ENCODE measurements around the gene SLC2A13.
A peak's percentile ranks its signal among the peaks of the same experiment; 100 is the strongest.

The SLC2A13 gene

DNA sequence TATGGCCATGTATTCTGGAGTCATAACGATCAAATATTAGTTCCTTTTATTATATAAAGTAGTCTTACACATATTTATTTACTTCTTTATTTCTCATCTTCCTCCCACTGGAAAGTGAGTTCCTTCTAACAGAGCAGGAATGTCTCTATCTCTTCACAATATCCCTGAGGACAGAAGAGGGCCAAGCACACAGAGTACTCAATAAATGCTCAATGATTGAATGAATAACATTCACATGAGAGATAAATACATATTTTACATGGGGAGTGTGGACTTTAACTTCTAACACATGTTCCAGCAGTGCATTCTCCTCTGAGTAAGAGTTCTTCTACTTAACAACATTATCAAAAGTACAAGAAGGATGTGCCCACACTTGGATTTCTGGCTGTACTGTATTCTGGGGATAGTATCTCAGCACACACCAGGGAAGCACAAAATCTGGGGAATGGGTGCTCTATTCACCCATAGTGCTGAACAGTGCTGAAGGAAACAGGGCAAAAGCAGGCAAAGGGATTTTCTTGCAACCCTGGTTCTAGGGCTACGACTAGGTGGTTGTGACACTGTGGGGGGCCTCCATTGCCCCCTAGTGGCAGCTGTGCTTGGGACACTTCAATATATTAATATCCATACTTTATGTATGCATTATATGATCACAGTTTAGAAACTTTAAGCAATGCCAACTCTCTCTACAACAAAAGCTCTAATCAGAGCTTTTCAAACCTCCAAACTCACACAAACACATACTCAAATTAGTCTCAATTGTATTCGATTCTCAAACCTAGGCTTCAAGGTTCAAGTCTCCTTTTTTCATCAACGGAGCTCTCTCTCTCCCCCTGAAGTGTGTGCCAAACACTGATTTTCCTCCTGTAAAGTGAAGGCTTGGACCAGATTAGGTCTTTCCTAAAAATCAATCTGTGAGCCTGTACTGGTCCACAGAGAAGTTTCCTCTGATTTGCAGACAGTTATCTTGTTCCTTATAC, 115.5 kb downstream of the SLC2A13 start:
- DNase-seq, result peak; percentile 28 to 80

DNA sequence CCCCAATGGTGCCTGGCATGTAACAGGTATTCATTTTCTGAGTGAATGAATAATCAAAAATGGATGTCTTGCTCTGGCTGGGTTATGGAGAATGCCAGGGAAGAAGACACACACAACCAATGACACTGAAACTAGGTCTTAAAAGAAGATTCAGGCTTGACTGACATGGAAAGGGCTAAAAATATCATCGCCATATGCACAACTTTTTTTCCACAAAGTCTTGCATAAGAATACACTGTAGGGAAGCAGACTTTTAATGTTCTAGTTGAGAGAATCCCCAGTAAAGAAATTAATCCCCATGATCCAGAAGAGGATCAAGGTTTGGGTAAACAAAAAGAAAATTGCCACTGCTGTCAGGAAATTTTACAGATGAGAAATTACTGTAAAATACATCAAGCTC, 116.4 kb downstream of the SLC2A13 start:
- no peak for DNase-seq

DNA sequence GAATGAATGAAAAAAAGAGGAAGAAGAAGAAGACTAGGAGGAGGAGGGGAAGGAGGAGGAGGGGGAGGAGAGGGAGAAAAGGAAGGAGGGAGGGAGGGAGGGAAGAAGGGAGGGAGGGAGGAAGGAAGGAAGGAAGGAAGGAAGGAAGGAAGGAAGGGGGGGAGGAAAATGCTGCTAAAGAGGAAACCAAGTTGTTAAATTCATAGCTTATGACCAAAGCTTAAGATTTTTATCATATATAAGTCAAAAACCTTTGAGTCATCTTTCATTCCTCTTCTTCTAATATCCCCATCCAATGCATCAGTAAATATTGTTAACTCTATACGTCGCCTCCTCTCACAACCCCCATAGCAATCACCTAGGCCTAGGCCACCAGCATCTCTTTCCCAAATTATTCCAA, 117.3 kb downstream of the SLC2A13 start:
- no peak for DNase-seq

DNA sequence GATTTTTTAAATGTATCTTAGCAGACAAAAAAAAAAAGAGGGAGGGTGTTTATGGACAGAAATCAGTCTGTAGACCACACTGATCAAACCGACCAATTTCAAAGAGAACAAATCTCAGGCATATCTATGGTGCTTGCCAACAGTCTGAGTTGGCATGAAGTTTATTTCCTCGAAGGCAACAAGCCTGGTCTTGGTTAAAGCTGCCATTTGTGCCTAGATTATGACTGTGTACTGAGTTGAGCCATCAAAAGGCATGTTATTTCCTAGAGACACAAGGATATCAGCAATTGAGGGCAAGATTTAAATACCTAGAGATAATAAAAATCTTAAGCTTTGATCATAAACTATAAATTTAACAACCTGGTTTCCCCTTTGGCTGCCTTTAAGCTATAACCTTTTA, 119.2 kb downstream of the SLC2A13 start:
- DNase-seq, result no peak

DNA sequence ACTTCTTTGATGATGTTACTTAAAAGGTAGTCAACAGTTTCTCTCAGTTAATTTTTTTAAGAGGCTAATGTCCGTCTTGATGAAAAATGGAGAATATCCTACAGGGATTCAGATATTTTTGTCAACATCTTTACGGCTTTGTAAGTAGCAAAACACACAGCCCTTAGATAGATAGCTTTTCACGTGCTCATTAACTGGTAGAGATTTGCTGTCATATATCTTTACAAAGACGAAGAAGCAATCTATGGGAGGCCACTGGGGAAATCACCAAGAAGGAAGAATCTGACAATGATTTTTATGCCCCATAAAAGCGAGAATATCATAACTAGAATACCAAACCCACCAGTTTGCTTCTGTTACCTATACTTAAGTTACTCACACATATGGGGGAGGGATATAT, 121.2 kb downstream of the SLC2A13 start:
- DNase-seq, result no peak

DNA sequence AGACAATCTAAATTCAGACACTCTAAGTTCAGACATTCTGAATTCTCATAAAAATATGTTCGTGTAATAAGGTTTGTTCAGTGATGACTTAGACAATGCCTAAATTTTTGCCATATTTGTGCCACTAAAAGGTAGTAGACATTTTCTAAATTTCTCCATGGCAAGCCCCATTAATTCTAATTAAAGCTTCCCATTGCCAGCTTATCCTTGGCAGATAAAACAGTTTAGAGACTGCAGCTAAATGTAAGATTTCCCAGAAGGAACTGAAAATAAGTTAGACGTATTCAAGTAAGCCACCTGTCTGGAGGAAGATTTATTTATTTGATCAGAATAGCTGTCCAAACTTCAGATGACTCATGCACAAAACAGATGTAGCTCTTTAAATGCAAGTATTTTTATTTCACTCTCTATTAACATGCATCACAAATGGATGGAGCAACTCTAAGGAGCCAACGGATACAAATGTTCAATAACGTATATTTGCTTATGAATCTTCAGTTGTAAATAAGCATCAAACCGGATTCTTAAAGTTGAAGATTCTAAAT, 130.4 kb downstream of the SLC2A13 start:
- no peak for DNase-seq

DNA sequence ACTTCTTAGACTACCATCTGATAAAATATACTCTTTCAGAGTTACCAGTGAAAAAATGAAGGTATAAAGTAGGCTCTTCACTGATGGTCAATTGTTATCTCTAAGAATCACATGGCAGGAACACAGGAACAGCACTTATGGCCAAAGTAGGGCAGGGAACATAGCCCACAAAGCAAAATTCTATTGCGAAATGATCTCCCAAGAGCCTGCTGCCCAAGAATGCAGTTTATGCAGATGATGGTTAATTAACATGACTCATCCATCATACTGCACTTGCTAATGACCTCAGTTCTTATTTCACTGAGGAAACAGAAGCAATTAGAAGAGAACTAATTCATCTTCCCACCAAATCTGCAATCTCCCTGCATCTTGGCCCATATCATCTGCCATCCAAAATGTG, 133.8 kb downstream of the SLC2A13 start:
- no peak for DNase-seq

DNA sequence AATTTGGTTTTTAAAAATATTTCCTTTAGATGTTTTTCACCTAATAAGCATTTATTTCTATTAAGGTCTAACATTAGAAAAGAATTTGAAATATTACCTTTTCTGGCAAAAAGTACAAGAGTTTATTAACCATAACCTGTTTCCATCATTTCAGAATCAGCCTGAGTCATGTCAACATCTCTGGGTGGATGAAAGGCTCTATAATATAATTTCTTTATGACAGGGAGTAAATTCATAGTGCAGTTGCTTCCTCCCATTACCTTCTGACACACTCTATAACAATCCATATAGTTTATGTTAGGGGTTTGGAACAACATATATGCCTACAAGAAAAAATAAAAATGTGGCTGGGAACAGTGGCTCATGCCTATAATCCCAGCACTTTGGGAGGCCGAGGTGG, 134.5 kb downstream of the SLC2A13 start:
- no peak for DNase-seq

DNA sequence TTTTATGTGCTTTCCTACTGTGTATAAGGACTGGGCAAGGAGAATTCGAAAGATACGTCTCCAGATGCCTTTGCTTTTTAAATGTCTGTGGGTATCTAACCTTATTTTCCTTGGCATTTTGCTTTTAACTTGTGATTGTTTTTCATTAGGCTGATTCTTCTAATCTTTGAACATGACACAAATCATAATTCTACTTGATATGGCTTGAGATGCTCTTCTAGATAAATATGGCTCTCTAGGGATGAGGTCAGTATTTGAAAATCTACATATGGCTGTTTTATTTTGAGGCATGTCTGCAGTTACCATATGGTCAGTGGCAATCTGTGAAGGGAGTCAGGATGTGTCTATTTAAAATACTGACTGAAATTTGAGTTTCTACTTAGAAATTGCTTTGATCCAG, 139.2 kb downstream of the SLC2A13 start:
- DNase-seq, result no peak

DNA sequence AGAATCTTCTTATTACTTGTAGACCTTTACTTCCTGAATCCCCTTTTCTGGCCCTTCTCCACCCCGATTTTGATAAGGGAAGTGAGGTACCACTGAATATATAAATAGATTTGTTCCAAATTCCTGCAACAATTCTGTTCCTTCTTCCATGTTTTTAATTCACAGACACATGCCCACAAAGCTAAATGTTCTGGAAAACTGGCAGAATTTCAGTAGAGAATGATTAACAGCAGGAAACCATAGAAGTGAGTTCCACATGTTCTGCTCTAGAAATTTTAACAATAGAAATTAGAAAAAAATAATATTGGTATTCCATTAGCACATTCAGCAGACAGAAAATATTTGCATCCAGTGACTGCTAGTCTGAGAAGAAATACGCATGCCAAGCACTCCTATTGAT, 139.6 kb downstream of the SLC2A13 start:
- no peak for DNase-seq

DNA sequence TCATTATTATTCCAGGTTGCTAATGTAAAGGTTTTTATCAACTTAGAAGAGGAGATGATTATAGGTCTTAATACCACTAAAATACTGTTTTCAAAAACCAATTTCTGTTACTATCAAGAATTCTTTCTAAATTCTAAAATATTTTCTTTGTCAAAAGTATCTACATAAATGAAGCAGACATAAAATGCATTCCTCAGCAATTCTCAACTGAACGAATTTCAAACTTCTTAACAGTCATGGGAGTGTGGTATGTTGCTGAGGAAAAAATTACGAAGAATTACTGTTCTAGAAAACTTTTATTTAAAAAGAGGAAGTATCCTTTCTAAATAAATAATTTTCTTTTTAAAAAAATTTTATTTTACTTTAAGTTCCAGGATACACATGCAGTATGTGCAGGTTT, 146.4 kb downstream of the SLC2A13 start:
- no peak for DNase-seq

DNA sequence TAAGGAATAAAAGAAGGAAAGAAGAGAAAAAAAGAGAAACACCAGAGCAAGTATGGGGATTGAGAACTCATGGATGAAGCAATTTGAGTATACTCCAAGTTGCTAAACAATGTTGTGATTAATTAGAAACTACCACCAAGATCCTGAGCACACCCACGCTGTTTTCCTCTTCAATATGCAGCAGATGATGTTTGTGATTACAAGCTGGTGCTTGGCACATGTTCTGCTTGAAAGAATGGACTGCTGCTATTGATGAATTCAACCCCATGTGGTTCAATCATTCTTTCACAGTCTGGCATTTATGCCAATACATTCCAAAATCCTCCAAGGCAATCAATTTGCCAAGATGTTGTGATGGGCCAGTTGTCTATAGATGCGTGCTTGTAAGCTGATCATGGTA, 146.8 kb downstream of the SLC2A13 start:
- DNase-seq, result no peak

DNA sequence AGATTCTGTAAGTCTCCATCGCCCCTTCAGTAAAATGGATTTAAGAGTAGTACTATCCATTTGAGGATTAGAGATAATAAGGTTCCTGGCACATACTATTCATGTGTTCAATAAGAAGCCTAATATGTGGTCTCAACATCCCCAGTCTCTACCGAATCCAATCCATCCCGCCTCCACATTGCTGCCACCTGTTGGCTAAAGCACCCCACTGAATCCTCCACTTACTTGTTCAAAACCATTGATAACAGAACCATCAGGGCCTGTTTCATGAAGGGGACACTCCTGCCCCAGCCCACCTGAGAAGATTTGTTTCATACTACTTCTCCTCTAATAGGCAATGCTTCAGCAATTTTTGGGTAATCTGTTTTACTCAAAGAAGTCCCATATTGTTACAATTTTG, 147.5 kb downstream of the SLC2A13 start:
- DNase-seq, result no peak

DNA sequence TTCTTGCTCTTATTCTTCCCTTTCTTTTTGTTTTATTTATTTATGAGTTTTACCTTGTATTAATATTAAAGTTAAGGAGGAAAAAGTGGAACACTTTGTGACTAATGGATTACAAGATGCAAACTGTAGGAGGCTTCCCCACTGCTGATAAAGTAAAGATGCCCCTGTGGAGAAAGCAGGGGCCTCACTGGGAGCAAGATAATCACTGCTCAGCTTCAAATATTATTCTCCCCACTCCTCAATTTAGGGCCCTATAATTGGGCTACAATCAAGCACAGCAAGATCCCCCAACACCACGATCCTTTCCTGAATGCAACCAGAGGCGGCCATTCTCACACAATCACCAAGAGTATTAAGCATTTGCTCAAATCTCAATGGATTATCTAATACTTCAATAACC, 149.2 kb downstream of the SLC2A13 start:
- DNase-seq, result no peak

DNA sequence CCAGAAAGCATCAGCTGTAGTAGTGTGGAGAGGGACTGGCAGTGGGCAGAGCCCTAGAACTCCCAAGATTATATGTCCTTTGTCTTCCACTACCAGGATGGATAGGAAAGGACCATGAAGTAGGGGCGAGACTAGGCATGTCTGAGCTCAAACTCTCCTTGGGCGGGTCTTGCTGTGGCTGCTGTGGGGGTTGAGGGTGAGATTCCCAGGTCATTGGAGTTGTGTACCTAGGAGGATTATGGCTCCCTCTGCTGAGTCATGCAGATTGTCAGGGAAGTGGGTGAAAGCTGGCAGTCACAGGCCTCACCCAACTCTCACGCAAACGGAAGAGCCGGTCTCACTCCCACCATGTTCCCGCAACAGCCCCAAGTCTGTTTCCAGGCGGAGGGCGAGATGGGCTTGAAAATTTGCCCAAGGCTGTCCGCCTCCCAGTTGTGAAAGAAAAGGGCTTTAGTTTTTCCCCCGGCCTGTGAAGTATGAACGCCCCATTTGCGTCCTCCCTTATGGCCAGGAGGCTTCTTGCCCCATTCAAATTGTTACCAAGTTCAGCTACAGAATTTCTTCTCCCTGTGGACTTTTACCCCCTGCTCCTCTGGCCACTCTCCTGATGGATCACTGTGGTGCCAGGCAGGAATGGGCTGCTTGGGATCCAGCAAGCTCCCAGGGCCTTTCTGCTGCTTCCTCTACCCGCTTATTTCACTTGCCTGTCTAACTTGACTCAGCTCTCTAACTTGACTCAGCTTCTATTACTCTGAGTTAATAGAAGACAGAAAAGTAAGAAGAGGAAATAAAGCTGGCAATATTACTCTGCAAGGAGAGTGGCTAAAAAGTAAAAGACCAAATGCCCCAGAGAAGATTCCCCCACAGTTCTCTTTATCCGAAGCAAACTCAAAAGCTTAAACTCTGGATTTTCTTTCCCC, 159.3 kb downstream of the SLC2A13 start:
- no peak for DNase-seq

DNA sequence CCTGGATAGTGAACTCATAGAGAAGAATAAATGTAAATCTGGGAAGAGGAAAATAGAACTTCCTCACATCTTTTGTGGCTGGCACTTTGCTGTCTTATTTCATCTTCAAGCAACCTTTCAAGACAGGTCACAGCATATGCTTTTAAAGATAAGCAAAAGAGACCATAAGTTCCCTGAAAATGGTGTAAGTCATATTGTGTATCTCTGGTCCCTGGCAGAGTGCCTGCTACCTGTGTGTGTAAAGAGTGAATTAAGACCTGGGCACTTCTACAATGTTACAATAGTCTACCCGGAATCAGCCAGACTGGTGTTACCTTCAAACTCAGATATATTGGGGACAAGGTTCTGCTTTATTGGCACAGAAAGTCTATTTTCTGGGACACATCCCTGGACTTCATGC, 168.8 kb downstream of the SLC2A13 start:
- DNase-seq, result no peak

DNA sequence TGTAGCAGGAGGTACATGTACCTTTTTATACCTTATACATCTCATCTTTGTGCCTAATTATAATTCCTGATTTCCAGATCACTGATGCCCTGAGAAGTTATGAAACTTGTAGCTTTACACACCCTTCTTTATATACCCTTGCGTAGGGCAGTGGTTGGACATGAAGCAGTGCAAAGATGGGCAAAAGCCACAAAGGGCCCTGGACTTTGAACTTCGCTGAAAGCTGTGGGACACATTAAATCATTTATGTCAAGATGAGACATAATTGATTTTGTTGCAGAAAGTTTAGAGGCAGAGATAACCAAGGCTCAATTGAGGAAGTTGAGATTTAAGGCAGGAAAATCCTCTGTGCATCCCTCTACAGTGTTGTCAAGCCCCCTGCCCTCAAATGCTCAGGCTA, 170.0 kb downstream of the SLC2A13 start:
- no peak for DNase-seq

DNA sequence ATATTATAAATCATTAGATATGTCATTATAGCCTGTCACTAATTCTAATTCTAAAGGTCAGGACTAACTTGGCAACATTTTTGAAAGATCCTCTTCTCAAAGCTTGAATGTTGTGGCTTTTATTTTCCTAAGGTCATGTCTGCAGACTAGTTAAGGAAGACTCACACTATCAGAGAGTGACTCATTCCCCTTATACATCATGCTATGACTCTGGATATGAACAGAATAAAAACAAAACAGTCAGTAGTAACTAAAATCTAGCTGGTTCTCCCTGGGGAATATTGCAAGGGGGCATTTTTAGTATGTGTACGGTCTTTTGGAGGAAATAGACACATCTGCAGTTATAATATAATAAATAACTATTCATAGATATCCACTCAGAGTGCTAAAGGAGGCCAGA, 170.6 kb downstream of the SLC2A13 start:
- DNase-seq, result no peak

DNA sequence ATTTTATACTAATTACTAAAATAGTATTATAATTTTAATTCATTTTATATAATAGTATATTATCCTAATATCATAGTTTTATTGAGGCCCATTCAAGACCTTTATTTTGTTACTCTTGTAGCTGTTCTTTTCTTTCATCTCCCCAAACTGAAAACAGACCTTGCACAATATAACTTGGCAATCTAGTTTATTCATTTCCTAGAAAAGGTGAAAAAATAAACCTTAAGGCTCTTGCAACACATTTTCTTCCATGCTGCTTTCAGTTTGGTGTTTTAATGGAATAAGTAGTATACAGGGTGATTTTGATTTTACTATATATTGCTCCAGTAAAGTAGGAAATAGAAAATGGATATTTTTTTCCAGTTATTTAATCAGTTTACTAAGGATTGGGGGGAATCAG, 174.0 kb downstream of the SLC2A13 start:
- DNase-seq, result no peak

DNA sequence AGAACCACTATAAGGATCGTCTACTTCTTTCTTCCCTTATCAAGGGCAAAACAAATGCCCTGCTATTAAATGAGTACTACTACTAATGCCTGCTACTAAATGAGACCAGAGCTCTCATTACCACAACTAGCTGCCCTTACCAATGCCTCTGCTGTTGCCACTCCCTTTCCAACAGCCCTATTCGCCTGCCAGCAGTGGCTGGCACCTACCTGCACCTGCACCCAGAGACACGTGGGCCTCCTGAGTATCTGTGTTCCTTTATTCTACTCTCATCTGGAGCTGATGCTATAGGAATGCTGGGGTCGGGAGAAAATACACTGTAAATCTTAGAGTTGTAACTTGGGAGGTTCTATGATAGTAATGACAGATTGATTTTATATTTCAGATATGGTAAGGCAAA, 174.7 kb downstream of the SLC2A13 start:
- DNase-seq, result no peak

DNA sequence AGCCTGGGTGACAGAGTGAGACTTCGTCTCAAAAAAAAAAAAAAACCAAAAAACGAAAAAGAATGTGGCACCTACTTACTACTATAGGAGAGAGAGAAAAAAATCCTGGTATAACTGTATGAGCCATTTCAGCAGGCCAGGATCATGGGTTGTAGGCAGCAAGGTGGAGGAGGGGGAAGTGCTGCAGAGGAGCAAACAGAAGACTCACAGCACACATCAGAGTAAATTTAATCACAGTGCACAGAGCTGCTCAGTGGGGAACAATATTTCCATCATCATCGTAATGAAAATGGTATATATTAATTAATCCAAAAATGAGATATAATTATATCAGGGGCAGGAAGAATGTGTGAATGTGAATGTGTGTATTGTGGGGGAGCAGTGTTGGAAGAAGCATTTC, 175.8 kb downstream of the SLC2A13 start:
- DNase-seq, result no peak

DNA sequence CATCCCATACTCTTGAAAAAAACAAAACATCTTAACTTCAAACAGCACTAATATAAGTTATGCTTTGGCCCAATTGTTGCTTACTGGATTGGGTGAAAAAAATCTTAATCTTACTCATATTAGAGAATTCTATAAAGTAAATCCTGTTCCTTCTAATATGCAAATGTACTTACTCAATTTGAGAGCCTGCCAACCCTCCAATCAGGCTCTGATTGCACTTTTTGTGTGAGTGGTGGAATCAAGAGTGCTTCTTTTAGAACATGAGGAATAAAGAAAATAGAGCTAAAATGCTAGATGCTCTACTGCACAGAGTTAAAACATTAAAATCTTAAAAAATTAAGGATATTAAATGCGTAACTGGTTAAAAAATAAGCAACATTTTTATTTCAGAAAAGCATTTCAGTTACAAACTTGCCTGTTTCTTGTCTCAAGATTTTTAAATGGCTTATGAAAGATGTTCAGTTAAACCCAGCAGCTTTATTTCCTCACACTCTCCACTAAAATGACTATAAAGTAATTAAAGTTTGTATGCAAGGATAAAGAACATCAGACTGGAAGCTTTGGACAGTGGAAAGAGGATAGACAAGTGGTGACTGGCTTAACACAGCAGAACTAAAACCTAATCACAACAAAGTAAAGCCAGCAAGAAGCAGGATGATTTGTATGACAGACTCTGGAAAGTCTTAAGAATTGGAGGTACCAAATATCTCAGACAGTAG, 177.5 kb downstream of the SLC2A13 start:
- DNase-seq, result no peak

DNA sequence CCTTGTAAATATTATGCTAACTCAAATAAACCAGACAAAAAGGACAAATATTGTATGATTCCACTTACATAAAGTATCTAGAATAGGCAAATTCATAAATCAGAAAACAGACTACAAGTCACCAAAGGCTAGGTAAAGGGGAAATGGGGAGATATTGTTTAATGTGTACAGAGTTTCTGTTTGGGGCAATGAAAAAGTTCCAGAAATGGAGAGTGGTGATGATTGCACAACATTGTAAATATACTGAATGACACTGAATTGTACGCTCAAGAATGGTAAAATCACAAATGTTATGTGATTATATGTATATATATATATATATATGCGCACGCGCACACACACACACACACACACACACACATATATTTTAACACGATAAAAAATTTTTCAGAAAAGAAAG, 182.5 kb downstream of the SLC2A13 start:
- no peak for DNase-seq

All from inflammatory macrophage treated with lipopolysaccharide for 1 hour (primary cell).